Endodermal cell (in vitro differentiated cells): ENCODE results near the gene RGS4. TPM values are rescaled to one million over a fixed set of nuclear protein-coding genes. Genes with fewer than 3 reads are reported as not detected.

Experiments
- DNase-seq: peaks from one replicate; pipeline ENCODE4 v3.0.0-alpha.2; 2017
- H3K27ac ChIP-seq: 2 replicates; pipeline ENCODE4 v1.5.1; 2013; ENCODE audit warnings: mild to moderate bottlenecking, low read depth, low read length, moderate library complexity
- H3K27me3 ChIP-seq: 2 replicates; pipeline ENCODE4 v1.6.1; 2013; ENCODE audit warnings: mild to moderate bottlenecking, low read length, moderate library complexity; ENCODE audit not compliant: insufficient read depth, control insufficient read depth, poor library complexity, severe bottlenecking
- H3K36me3 ChIP-seq: 2 replicates; pipeline ENCODE4 v1.7.0; 2013; ENCODE audit warnings: mild to moderate bottlenecking, low read length, moderate library complexity; ENCODE audit not compliant: control insufficient read depth, insufficient read depth
- H3K4me1 ChIP-seq: one replicate; pipeline ENCODE4 v1.7.0; 2013; ENCODE audit warnings: low read length; ENCODE audit not compliant: control insufficient read depth, insufficient read depth
- H3K4me3 ChIP-seq: 2 replicates; pipeline ENCODE4 v1.5.1; 2013; ENCODE audit warnings: mild to moderate bottlenecking, low read length, moderate library complexity
- H3K9ac ChIP-seq: 2 replicates; pipeline ENCODE4 v1.6.1; 2013; ENCODE audit warnings: mild to moderate bottlenecking, low read length, moderate library complexity; ENCODE audit not compliant: poor library complexity, severe bottlenecking; ENCODE audit errors: extremely low read depth
- H3K9me3 ChIP-seq: 2 replicates; pipeline ENCODE4 v1.6.1; 2013; ENCODE audit warnings: mild to moderate bottlenecking, low read length, moderate library complexity; ENCODE audit not compliant: control insufficient read depth
- H3K27ac Mint-ChIP-seq: 2 replicates; pipeline ENCODE4 v1.8.0; 2020; ENCODE audit warnings: mixed read lengths
- H3K27me3 Mint-ChIP-seq: 2 replicates; pipeline ENCODE4 v1.8.0; 2021; ENCODE audit warnings: mild to moderate bottlenecking, mixed read lengths; ENCODE audit not compliant: insufficient read depth
- H3K36me3 Mint-ChIP-seq: 2 replicates; pipeline ENCODE4 v1.8.0; 2020; ENCODE audit warnings: low read depth, mixed read lengths
- H3K4me1 Mint-ChIP-seq: 2 replicates; pipeline ENCODE4 v1.8.0; 2020; ENCODE audit warnings: mixed read lengths
- H3K4me3 Mint-ChIP-seq: 2 replicates; pipeline ENCODE4 v1.8.0; 2020; ENCODE audit warnings: mild to moderate bottlenecking, moderate library complexity, mixed read lengths
- H3K9me3 Mint-ChIP-seq: 2 replicates; pipeline ENCODE4 v1.8.0; 2020; ENCODE audit warnings: mild to moderate bottlenecking, mixed read lengths
- CTCF ChIP-seq: fragments of 200-600 bp; sonication (generic); conservative IDR thresholded peaks from 2 replicates; pipeline ENCODE4 v1.5.0; 2021; ENCODE audit warnings: antibody characterized with exemption, mild to moderate bottlenecking
- WGBS, 2 experiments: methylation state at CpG; one replicate each; pipeline versions ENCODE4 v1.1.5 to v1.1.7; 2013; ENCODE audit warnings: missing lambda C conversion rate in 2 of 2, mixed read lengths in 1 of 2; ENCODE audit not compliant: insufficient coverage in 1 of 2, insufficient read length in 1 of 2; 5-methylcytosine and 5-hydroxymethylcytosine counted together
- total RNA-seq, 2 donors: library from RNA; stranded (reverse); fragmentation: NEBNext Ultra II Directional in 1 of 2; extraction: Animal tissue kit (Norgen Biotek cat#: 25700) in 1 of 2; gene quantifications; 2 replicates in 1 of 2; 3 replicates in 1 of 2; pipeline ENCODE4 v1.2.1, GENCODE V29; 2021

RGS4 gene
- total RNA-seq, 2 donors from 2014 or later, result 0.48 to 0.51 TPM

- H3K4me1 Mint-ChIP-seq, result no peaks in the 10 kb centered on the region
- H3K4me3 Mint-ChIP-seq, result no peak overlapping the region
- H3K9me3 Mint-ChIP-seq, result peaks cover 5% of the 10 kb centered on the region
- 87 to 100% methylated on average over 2 to 5 of the region's 5 CpGs for WGBS, 2 experiments
- Histone ChIP-seq H3K9me3 (no peaks in the 10 kb centered on the region), H3K27me3 (no peaks in the 10 kb centered on the region), H3K4me1 (no peaks in the 10 kb centered on the region), H3K4me3 (no peak overlapping the region), H3K27ac (no peak overlapping the region), H3K36me3 (no peaks in the 10 kb centered on the region), H3K9ac (no peak overlapping the region)
- TF ChIP-seq CTCF, result no peak
- no peaks in the 10 kb centered on the region for H3K36me3 Mint-ChIP-seq
- no peak overlapping the region for H3K27ac Mint-ChIP-seq
- H3K27me3 Mint-ChIP-seq, result no peaks in the 10 kb centered on the region
- no peak for DNase-seq
These were observed 8.0 kb downstream of the RGS4 start for GRCh38 chr1:163076981-163077761.

DNA sequence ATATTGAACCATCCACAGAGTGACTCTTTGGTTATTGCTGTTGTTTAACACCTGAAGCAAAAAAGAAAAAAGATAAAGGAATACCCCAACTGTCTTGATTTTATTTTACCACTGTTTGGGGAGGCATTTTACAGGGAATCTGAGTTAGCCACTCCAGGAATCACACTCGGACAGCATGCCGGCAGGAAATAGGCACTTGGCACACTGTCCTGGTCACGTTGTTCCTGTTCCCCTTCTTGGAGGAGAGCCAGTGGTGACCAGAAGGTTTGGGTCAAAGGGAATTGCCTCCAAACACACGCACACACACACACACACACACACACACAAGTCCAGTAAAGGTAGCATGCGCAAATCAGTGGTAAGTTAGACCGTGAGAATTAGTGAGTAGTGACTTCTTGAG is 13.8 kb downstream of the RGS4 start:
- Histone ChIP-seq H3K27me3 (no peaks in the 10 kb centered on the region), H3K9ac (no peak overlapping the region), H3K36me3 (no peaks in the 10 kb centered on the region), H3K4me3 (no peak overlapping the region), H3K4me1 (no peaks in the 10 kb centered on the region), H3K27ac (no peak overlapping the region), H3K9me3 (no peaks in the 10 kb centered on the region)
- WGBS, 2 experiments, result 89 to 96% methylated on average over 4 to 5 of the region's 6 CpGs
- DNase-seq, result no peak
- Mint-ChIP-seq H3K36me3 (no peaks in the 10 kb centered on the region), H3K4me1 (no peaks in the 10 kb centered on the region), H3K27me3 (no peaks in the 10 kb centered on the region), H3K27ac (no peak overlapping the region), H3K4me3 (no peak overlapping the region), H3K9me3 (peaks cover 5% of the 10 kb centered on the region)
- TF ChIP-seq CTCF, result no peak

- no peak overlapping the region for H3K4me3 Mint-ChIP-seq
- no peak overlapping the region for H3K9ac ChIP-seq
- H3K27ac Mint-ChIP-seq, result no peak overlapping the region
- no peak for TF ChIP-seq CTCF
- H3K36me3 Mint-ChIP-seq, result no peaks in the 10 kb centered on the region
- no peaks in the 10 kb centered on the region for H3K27me3 ChIP-seq
- peaks cover 5% of the 10 kb centered on the region for H3K9me3 Mint-ChIP-seq
- no peaks in the 10 kb centered on the region for H3K9me3 ChIP-seq
- H3K4me3 ChIP-seq, result no peak overlapping the region
- H3K27ac ChIP-seq, result no peak overlapping the region
- H3K4me1 Mint-ChIP-seq, result no peaks in the 10 kb centered on the region
- no peak for DNase-seq
- WGBS, 2 experiments, result 95 to 100% methylated on average over 1 of the region's 1 CpG
- no peaks in the 10 kb centered on the region for H3K27me3 Mint-ChIP-seq
- no peaks in the 10 kb centered on the region for H3K36me3 ChIP-seq
- H3K4me1 ChIP-seq, result no peaks in the 10 kb centered on the region
These were observed 14.5 kb downstream of the RGS4 start for GRCh38 chr1:163083690-163084089.
